CD4-positive, alpha-beta T cell treated with Interleukin-6 for 4 hours (primary cell): ENCODE results near the gene ACADSB.

Experiments
- DNase-seq: peaks from one replicate; pipeline ENCODE4 v3.0.0-alpha.2; 2020; ENCODE audit warnings: mixed read lengths

The ACADSB gene

DNA sequence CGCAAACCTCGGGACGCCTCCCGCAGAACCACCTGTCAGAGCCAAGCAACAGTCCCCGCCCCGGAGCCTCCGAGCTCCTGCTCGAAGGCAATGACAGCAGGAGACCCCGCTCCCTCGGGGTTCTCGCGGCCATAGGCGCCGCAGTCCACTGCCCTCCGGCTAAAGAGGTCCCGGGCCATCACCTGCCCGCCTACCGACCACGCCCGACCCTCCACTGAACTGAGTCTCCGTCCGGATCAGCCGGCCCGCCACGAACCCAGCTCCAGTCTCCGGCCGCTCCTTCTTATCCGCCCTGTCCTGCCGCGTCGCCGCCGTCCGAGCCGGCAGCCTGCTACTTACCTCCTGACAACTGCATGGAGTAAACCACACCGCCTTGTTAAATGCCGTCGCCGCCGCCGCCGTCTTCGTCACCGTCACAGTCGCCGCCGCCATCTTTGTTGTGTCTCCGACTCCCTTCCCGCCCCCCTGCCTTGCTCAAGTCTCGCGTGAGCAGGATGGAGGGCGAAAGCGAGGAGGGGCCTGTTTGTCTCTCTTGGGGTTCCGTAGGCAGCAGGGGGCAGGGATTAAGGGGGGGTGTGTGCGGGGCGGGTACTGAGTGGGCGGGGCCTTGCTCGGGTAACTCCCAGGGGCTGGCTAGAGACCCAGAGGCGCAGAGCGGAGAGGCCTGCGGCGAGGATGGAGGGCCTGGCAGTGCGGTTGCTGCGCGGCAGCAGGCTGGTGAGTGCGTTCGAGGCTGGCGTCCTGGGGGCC lies at the start of gene ACADSB, which contains the start of gene IKZF5:
TSS of gene ACADSB (plus strand) at position 652 of the 750 bp plus-strand sequence. CDS start at position 676, 24 bp downstream.
TSS of gene IKZF5 (minus strand) at position 441 of the 750 bp plus-strand sequence. CDS start 10,170 bp downstream, outside the sequence.
- peak; percentile 97 for DNase-seq

DNA sequence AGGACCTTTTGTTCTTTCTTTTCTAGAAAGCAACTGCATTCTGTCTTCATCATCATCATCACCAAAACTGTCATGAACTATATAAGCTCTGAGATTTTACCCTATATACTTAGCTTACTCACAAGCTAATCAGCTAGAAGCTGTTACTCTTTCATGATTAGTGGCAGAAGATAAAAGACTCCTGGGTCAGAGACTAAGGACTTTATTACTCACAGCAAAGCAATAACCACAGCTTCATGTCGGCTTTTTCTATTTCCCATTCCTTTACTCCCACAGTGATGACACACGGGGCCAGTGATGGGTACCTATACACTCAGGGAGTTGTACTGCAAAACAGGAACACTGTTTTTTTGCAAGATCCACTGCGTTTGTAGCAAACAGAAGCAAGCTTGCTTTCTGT lies 46.4 kb upstream of the ACADSB start:
- no peak for DNase-seq

DNA sequence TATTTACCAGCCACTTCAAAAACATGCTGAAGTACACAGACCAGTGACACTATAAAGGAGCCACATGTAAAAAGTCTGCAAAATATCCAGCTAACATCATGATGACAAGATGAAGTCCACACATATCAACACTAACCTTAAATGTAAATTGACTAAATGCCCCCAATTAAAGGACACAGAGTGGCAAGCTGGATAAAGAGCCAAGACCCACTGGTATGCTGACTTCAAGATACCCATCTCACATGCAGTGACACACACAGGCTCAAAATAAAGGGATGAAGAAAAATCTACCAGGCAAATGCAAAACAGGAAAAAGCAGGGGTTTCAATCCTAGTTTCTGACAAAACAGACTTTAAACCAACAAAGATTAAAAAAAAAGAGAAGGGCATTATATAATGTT lies 41.9 kb upstream of the ACADSB start:
- DNase-seq, result no peak

DNA sequence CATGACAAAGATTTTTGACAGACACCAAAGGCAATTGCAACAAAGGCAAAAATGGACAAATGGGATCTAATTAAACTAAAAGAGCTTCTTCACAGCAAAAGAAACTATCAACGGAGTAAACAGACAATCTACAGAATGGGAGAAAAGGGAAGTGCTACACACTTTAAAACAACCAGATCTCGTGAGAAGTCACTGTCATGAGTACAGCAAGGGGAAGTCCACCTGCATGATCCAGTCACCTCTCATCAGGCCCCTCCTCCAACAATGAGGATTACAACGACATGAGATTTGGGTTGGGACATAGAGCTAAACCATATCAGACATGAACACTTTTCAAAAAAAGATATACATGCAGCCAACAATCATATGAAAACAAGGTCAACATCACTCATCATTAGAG lies 40.1 kb upstream of the ACADSB start:
- DNase-seq, result no peak

DNA sequence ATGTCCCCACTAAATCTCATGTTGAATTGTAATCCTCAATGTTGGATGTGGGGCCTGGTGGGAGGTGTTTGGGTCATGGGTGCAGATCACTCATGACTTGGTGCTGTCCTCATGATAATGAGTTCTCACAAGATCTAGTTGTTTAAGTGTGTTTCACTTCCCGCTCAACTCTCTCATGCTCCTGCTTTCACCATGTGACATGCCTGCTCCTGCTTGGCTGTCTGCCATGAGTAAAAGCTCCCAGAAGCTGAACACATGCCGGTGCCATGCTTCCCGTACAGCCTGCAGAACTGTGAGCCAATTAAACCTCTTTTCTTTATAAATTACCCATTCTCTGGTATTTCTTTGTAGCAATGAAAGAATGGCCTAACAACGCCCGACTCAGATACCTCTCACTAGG lies 34.8 kb upstream of the ACADSB start:
- no peak for DNase-seq

DNA sequence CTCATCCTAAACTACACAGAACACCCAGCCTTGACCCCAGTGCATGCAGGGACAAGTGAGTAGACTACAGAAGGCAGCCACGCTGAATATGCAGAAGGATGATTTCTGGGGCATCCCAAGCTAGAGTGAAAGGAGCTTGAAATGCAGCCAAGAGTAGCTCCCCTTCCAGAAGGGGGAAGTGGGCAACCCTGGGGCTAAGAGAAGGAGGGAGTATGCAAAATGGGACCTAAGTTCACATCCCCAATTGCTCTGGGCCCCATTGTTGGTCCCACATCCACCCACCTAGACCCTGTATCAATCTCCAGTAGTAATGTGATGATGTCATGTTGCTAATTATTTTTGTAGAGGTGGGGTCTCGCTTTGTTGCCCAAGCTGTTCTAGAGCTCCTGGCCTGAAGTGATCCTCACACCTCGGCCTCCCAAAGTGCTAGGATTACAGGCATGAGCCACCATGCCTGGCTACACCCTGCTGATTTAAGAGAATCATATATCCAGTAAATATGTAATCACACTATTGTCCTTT lies 34.2 kb upstream of the ACADSB start:
- no peak for DNase-seq

DNA sequence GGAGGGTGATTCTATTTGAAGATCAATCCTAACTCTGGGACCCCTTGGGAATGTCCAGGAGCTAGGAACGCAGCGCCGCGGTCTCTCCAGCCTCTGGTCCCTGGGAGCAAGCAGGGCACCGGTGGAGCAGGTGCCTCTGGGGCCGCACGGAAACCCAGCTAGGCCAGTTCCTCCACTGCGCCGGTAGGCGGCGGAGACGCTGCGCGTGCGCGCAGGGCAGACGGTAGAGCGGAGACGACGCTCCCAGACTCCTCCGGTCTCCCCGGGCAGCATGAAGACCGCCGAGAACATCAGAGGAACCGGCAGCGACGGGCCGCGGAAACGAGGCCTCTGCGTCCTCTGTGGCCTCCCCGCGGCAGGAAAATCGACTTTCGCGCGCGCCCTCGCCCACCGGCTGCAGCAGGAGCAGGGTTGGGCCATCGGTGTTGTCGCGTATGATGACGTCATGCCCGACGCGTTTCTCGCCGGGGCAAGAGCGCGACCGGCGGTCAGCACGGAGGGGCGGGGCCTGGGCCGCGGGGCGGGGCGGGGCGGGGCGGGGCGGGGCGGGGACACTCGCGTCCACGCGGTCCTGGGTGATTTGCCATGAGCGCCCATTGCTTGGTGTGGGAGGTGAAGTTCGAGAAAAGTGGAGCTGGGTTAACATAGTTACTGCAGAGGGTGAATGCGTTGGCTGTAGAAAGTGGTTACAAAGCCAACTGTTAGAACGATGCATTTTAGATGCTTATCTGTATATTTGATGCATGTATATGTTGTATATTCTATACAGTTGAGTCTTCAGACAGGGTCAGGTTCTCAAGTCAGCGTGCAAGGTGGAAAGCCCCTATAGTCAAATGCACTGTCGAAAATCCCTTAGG lies 28.4 kb upstream of the ACADSB start, which contains the start of gene PSTK:
TSS of gene PSTK (plus strand) at position 193 of the 857 bp plus-strand sequence. CDS start at position 272, 79 bp downstream.
- peak; percentile 92 for DNase-seq

DNA sequence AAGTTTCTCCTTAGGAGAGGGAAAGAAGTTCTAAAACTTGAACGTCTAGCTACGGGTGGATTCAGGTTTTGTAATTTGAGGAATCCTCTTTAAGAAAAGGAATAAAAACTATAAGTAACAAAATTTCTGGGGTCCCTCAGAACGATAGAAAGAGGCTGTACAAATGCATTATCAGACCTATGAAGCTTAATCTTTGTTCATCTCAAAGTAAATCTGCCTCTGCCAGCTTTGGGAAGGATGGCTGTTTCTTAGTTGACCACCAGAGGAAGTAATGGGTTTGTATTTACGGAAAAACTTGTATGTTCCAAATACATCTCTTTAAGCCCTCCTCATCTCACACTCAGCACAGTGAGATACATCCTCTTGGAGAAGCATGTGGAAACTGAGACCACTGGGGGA lies 27.7 kb upstream of the ACADSB start:
- no peak for DNase-seq

DNA sequence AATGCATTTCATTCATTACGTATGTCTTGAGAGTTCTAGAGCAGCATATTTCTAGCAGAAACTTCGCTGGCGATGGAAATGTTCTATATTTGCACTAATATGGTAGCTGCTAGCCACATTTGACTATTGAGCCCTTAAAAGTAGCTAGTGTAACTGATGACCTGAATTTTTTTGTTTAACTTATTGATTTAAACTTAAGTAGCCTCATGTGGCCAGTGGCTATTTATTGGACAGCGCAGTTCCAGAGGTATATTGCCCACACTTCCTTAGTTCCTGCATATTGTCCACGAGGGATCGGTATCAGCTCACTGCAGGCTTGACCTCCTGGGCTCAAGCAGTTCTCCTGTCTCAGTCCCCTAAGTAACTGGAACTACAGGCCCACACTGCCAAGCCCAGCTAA lies 24.9 kb upstream of the ACADSB start:
- DNase-seq, result no peak

DNA sequence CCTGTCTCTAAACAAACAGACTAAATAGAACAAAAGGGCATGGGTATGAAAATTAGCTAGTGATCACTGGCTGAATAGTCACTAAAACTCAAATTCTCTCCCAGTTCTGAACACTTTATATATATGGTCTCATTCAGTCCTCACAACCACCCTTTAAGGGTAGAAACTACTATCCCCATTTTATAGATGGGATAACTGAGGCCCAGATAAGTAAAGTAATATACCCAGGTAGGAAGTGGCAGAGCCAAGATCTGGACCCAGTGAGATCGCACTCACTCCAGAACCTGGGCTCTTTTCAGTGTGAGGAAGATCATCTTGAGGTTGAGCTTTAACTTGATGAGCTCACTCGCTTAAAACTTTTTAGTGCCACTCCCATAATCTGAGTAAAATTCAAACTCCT lies 24.1 kb upstream of the ACADSB start:
- DNase-seq, result no peak

DNA sequence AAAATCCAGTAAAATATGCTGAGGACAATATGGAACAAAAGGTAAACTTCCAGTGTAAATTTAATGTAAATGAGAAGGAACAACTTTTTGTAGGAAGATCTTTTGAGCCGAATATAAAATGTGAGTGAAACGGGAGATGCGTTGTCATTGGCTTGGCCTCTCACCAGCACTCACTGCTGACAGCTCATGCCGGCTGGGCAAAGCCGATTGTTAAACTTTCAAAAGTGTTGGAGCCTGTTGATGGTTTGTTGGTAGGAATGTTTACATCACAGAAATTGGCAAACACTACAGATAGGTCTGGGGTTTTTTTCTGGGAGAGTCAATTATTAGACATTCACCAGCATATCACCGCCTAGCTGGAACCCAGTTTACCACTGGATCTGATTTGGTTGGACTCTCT lies 22.5 kb upstream of the ACADSB start:
- DNase-seq, result no peak

DNA sequence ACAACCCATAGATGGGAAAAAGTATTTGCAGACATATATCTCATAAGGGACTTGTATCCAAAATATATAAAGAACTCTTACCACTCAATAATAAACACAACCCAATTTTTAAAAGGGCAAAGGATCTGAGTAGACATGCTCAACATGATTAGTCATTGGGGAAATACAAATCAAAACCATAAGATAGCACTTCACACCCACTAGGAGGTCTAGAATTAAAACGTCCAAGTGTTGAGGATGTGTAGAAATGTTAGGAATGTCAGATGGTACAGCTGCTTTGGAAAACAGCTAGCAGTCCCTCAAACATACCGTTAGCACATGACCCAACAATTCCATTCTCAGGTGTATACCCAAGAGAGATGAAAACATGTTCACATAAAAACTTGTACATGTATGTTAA lies 20.3 kb upstream of the ACADSB start:
- DNase-seq, result no peak

DNA sequence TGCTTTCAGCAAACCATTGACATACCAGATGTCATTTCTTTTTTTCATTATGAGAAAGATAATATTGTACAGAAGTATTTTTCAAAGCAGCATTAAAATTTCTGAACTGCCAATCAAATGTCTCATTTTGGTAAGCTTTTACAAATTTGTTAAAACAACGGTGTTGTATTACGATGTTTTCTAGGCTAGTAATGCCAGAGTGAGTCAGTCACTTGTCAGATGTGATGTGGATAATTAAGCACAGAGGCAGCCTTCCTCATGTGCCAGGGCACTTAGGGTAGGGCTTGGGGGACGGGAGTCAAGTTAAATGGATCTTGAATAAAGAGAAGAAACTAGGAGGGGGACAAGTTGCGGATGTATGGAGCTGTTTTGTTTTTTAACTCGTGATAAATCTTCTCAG lies 18.5 kb upstream of the ACADSB start:
- no peak for DNase-seq

DNA sequence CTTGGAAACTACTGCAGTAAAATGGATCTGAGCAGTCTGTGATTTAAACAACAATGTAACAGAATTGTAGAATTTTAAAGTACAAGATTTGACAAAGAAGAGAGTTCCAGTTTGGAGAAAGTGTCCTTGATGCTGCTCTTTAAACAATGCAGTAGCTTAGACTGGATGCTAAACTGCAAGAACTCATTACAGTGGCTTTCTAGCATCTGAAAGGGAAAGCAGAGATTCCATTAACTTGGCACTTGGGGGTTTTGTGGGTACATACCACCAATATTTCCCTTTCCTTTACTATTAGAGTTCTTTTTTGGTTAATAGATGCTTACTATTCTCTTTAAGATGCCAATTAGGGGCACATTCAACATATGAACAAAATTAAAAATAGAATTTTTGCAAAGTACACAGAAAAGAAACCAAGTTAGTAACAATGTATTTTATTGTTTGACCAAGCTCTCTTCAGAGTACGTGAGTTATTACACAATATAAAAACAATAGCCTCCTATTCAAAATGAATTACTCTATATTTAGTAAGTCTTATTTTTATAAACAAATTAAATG lies 16.7 kb upstream of the ACADSB start:
- no peak for DNase-seq

DNA sequence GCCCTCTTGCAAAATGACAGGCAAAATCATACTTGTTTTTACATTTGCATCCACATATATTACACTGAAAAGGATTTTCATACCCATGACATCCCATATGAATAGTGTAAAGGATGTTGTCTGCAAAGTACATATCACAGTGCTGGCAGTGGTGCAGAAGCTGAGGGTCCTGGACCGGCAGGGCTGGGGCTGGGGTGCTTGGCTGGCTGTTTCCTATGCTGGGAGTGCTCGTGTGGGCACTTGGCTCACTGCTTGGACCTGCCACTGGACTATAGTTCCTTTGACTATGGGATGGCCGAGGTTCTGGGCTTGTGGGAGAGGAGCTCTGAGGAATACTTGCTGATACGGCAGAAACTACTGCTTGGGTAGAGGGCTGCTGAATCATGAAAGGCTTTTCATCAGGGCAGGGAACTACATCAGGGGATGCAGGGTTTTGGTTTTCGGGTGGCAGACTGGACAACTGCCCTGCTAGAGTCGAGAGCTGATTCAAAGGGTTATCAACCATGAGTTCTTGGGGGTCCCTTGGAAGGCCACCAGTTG lies 14.9 kb upstream of the ACADSB start:
- DNase-seq, result no peak

DNA sequence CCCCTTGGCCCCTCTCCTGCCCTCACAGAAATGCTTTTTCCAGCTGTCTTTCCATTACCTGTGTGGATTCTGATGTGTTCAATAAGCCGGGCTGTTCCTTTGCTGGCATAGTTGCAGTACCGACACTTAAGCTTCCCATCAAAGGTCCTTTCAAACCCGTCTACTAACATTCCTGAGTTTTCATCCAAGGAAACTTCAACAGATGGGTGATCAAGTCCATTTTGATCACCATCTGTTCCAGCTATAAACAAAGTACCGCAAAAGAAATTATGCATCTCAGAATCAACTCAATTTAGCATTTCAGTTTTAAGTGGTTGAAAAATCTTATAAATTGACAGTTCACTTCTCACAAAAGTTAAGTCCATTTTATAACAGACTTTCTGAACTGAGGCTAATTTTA lies 12.9 kb upstream of the ACADSB start:
- DNase-seq, result no peak

DNA sequence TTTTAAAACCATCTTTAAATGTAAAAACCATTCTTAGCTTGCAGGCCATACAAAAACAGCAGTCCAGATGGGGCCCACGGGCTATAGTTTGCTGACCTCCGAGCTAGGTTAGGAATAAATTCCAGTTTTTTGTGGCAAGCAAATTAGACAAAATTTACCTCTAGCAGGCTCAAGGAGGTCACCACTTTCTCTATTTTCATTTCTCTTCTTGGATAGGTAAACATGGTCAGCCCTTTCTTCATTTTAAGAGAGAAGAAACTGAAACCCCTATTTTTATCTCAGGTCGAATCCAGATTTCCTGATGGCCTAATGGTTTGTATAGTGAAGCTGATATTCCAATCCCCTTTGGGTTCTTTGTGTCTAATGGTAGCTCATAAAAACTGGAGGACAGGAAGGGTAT lies 10.9 kb upstream of the ACADSB start:
- DNase-seq, result no peak

DNA sequence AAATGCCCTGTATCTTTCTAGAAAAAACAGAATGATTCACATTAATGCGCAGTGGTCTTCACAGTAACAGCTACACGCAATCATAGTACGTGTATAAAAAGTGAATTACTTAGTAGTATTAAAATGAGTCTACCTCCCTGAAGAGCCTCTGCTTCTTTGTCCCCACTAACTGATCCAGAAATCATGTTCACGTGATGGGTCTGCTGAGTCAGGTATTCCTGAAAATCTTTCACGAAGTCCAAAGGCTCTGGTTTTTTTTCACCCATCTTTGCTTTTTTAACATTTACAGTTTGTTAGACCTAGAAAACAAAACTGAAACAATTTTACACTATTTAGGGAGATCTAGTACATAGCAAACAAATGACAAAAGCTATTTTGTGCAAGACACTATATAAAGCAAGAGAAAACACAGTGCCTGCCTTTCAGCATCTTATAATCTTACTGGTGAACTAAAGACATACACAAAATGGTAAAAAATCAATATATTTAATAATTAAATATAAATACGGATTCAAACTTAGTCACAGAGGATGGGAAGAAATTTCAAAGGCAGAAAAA lies 10.4 kb upstream of the ACADSB start:
- no peak for DNase-seq

DNA sequence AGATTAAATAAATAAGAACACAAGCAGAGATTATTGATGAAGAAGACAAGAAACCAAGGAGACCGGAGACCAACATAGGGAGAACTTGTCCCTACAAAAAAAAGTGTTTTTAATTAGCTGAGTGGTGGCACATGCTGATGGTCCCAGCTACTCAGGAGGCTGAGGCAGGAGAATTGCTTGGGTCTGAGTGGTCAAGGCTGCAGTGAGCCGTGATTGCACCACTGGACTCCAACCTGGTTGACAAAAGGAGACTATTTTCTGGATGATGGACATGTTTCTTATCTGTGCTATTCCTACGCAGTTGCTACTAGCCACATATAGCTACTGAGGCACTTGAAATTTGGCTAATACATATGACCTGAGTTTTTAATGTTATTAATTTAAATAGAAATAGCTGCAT lies 9.9 kb upstream of the ACADSB start:
- DNase-seq, result no peak

DNA sequence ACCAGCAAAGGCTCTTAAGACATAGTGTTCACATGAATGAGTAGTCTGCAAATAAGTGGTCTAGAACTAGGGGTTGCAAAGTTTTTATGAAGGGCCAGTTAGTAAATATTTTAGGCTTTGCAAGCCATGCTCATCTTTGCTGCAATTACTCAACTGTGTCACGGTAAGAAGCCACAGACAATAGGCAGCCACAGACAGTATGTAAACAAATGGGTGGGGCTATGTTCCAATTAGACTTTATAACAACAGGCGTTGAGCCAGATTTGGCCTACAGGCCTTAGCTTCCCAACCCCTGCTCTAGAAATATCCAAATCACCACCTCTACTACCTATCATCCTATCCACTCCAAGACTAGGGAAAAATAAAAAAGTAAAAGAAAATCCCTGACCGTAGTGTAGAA lies 9.5 kb upstream of the ACADSB start:
- DNase-seq, result no peak

DNA sequence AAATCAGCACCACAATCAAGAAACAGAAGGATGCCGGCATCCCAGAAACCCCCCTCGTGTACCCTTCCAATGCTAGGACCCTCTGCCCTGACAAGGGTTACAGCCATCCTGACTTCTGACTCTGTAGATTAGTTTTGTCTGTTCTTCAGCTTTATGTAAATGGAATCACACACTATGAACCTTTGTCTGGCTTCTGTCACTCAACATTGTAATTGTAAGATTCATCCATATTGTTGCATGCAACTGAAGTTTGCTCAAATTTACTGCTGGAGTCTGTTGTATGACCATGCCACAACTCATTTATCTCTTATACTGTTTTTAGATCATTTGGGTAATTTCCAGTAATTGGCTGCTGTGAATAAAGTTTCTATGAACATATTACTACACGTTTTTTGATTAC lies 8.7 kb upstream of the ACADSB start:
- no peak for DNase-seq

DNA sequence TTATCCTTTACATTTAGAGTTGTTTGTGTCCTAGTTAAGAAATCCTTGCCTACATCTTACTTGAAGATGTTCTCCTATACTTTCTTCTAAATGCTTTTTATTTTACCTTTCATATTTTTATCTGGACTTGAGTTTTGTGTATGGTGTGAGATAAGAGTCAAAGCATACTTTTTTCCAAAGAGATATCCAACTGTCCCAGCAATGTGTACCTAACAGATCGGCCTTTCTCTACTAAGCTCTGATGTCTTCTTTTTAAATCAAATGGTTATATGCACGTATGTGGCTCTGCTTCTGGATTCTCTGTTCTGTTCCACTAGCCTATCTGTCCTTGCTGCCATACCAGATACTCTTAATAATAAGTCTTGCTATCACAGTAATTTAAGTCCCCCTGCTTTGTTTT lies 7.4 kb upstream of the ACADSB start:
- no peak for DNase-seq

DNA sequence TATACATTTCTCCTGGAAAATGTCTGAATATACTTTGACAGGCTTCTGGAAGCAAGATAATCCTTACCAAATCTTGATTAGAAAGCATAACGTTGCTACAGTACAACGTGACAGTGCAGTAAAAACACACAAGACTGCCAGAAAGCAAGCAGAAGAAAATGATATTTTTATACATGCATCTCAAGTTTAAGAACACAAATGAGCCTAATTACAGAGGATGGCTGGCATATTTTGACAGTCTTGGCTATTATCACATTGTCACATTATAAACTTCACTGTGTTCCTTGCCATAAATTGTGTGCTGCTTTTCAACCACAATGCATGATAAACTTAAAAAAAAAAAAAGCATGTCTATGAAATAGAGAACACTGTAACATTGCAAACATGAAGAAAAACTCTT lies 4.5 kb upstream of the ACADSB start:
- DNase-seq, result no peak
